Skeletal muscle tissue (tissue), 4 donors: ENCODE measurements around the gene NT5C1A. TPM values are rescaled to one million over a fixed set of nuclear protein-coding genes. Genes with fewer than 3 reads are reported as not detected.
A peak's percentile ranks its signal among the peaks of the same experiment; 100 is the strongest.

ENCODE experiments used
- H3K27ac ChIP-seq: one replicate; pipeline ENCODE4 v1.7.0; 2013; ENCODE audit warnings: mild to moderate bottlenecking, low read depth, low read length, inconsistent platforms
- H3K27me3 ChIP-seq, 3 donors: one replicate each; pipeline ENCODE4 v1.7.0; 2013; ENCODE audit warnings: low read length in 3 of 3; ENCODE audit not compliant: control insufficient read depth in 3 of 3, insufficient read depth in 3 of 3
- H3K36me3 ChIP-seq, 3 donors: one replicate each; pipeline ENCODE4 v1.7.0; 2013; ENCODE audit warnings: low read length in 3 of 3; ENCODE audit not compliant: control insufficient read depth in 3 of 3, insufficient read depth in 3 of 3
- H3K4me1 ChIP-seq, 3 donors: one replicate each; pipeline ENCODE4 v1.7.0; 2013; ENCODE audit warnings: low read length in 3 of 3, mild to moderate bottlenecking in 3 of 3; ENCODE audit not compliant: control insufficient read depth in 3 of 3, insufficient read depth in 3 of 3
- H3K4me3 ChIP-seq, 3 donors: one replicate each; pipeline ENCODE4 v1.7.0; 2013; ENCODE audit warnings: low read length in 3 of 3
- H3K9ac ChIP-seq, 3 donors: one replicate each; pipeline ENCODE4 v1.7.0; 2013; ENCODE audit warnings: low read length in 3 of 3, mild to moderate bottlenecking in 3 of 3, moderate library complexity in 2 of 3, low read depth in 1 of 3
- H3K9me3 ChIP-seq, 3 donors: one replicate each; pipeline ENCODE4 v1.7.0; 2013; ENCODE audit warnings: low read length in 3 of 3; ENCODE audit not compliant: control insufficient read depth in 3 of 3
- total RNA-seq: library from RNA; depleted of rRNA; stranded (reverse); fragments of >200 nt; gene quantifications from one replicate; pipeline ENCODE4 v1.2.3, GENCODE V29; 2014
- donor health status: Osteomylitis.

Gene NT5C1A
- total RNA-seq, 1 donor from 2014 or later: 11.0 TPM

DNA sequence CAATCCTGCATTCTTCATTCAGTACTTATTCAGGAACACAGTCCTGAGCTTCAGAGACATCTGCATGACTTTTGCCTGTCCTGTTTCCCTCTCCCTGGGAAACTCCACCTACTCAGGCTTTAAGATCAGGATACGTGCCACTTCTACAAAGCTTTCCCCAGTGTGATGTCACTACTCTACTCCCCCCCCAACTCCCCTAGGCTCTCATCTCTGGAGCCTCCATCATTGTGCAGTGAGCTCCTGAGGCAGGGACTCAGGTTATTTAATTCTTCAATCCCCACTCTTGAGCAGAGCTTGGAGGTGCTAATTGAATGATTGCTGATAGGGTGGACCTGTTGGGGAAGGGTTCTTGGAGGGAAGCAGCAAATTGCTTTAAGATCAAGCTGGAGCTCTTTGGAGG is 1.2 kb downstream of the NT5C1A start:
- Histone ChIP-seq H3K9ac (peak overlapping the region; percentile 81 to 95 (median 86)), H3K4me3 (peak overlapping the region; percentile 66 to 78 (median 73)), H3K9me3 (no peaks in the 10 kb centered on the region), H3K27me3 (no peaks in the 10 kb centered on the region), H3K36me3 (peaks cover 1 to 6% (median 4%) of the 10 kb centered on the region in 3 donors), H3K27ac (peak overlapping the region; percentile 84), H3K4me1 (peaks cover 57 to 65% (median 60%) of the 10 kb centered on the region in 3 donors)

DNA sequence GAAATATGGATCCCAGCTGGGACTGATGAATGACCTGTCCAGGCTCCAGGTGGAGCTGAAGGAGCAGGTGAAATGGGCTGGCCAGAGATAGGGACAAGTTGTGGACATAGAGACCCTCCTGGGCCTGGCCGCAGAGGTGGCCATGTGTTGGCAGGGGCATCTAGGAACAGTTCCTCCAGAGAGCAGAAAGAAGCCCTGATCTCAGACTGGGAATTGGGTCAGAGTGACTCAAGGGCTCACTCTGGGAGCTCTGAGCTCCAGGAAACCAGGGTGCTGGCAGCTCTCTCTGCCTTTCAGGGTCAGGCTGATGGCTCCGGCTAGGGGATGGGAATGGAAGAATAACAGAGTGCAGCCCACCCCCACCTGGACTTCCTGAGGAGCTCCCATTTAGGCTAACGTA is 3.0 kb downstream of the NT5C1A start:
- Histone ChIP-seq H3K36me3 (peaks cover 6 to 13% (median 12%) of the 10 kb centered on the region in 3 donors), H3K27ac (peak overlapping the region; percentile 28), H3K9me3 (no peaks in the 10 kb centered on the region), H3K9ac (peak overlapping the region in 2 of 3 donors; percentile 66 to 68), H3K4me1 (peaks cover 52 to 62% (median 60%) of the 10 kb centered on the region in 3 donors), H3K4me3 (peak overlapping the region in 1 of 3 donors; percentile 22), H3K27me3 (no peaks in the 10 kb centered on the region)

GRCh38 chr1:39668111-39668510 is 3.8 kb downstream of the NT5C1A start:
- Histone ChIP-seq H3K4me1 (peaks cover 49 to 60% (median 56%) of the 10 kb centered on the region in 3 donors), H3K27ac (no peak overlapping the region), H3K36me3 (peaks cover 10 to 20% (median 15%) of the 10 kb centered on the region in 3 donors), H3K9me3 (no peaks in the 10 kb centered on the region), H3K27me3 (no peaks in the 10 kb centered on the region), H3K9ac (peak overlapping the region in 1 of 3 donors; percentile 66), H3K4me3 (peak overlapping the region in 2 of 3 donors; percentile 13 to 19)

GRCh38 chr1:39666772-39667171 is 5.1 kb downstream of the NT5C1A start:
- Histone ChIP-seq H3K36me3 (peaks cover 10 to 31% (median 18%) of the 10 kb centered on the region in 3 donors), H3K9ac (no peak overlapping the region), H3K27ac (no peak overlapping the region), H3K4me1 (peaks cover 40 to 48% (median 45%) of the 10 kb centered on the region in 3 donors), H3K9me3 (no peaks in the 10 kb centered on the region), H3K27me3 (no peaks in the 10 kb centered on the region), H3K4me3 (no peak overlapping the region)

DNA sequence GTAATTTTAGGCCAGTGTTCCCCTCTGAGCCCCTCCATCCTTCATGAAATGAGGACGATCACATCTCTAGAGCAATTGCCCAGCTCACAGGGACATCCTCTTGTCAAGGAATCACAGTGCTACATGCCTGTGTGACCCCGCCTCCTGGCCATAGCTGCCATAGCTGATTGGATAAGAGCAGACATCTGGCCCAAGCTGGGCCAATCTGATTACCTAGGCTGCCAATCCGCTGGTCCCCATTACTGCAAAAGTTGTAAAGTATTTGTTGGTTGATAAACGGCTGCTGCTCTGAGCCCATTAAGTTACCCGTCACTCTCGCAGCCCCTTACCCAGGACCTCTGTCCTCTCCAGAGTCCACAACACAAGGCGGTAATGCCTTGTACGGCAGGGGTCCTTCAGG is 8.3 kb downstream of the NT5C1A start:
- no peak overlapping the region for H3K9ac ChIP-seq
- no peak overlapping the region for H3K4me3 ChIP-seq
- H3K36me3 ChIP-seq: peaks cover 27 to 57% (median 46%) of the 10 kb centered on the region in 3 donors
- no peaks in the 10 kb centered on the region for H3K9me3 ChIP-seq
- H3K27me3 ChIP-seq: no peaks in the 10 kb centered on the region
- H3K4me1 ChIP-seq: peaks cover 19 to 23% (median 20%) of the 10 kb centered on the region in 3 donors
- H3K27ac ChIP-seq: no peak overlapping the region

DNA sequence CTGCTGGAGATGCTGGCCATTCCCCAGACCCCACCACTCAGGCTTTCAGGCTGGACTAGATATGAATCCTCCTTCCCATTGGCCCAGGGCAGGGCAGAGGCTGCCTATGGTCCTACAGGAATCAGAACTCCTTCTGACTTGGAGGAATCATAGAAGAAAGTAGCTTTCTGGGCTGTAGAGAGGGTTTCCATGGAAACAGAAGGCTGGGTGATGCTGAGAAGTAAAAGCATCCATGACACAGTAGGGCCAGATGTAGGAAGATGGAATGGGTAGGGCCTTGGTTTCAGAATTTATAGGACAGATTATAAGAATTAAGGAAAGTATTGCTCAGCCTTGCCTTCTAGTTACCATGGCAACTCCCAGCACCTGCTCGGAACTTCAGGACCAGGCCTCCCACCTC is 9.0 kb downstream of the NT5C1A start:
- no peaks in the 10 kb centered on the region for H3K27me3 ChIP-seq
- peaks cover 12 to 18% (median 13%) of the 10 kb centered on the region in 3 donors for H3K4me1 ChIP-seq
- H3K9me3 ChIP-seq: no peaks in the 10 kb centered on the region
- H3K9ac ChIP-seq: no peak overlapping the region
- H3K27ac ChIP-seq: no peak overlapping the region
- H3K4me3 ChIP-seq: no peak overlapping the region
- H3K36me3 ChIP-seq: peaks cover 27 to 60% (median 51%) of the 10 kb centered on the region in 3 donors

DNA sequence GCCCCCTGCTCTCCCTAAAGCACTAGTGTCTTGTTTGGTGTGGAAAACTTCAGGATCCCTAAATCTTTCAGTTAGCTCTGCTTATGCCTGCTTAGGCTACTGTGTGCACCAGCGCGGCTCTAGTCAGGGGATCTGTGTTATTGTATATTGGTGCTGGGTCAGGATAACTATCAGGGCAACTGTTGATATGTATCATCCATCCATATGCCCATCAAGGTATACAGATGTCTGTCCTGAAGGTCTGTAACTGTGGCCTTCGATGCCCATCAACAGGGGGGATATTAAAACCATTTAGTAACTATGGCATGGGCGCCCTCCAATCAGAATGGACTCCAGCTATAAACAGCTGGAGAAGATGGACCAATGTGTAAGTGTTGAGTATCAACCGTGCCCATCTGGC is 12.4 kb downstream of the NT5C1A start:
- Histone ChIP-seq H3K27ac (no peak overlapping the region), H3K36me3 (peaks cover 25 to 54% (median 44%) of the 10 kb centered on the region in 3 donors), H3K9ac (no peak overlapping the region), H3K27me3 (no peaks in the 10 kb centered on the region), H3K4me3 (no peak overlapping the region), H3K9me3 (no peaks in the 10 kb centered on the region), H3K4me1 (peaks cover 0 to 14% (median 5%) of the 10 kb centered on the region in 3 donors)

DNA sequence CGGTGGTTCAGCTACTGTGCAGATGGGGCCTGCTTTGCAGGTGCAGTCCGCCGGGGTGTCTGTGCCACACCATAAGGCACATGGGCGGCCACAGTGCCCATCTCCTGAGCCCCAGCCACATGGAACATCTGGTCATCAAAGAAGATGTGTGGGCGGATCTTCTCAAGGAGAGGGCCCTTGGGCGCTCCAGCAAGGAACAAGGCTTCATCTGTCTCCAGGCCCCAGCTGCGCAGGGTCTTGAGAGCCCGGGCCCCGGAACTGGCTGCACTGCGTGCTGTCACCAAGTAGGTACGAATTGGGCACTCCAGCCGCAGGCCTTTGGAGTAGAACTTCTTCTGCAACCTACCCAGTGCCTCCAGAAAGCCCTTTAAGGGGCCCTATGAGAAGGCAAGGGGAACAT is 12.8 kb downstream of the NT5C1A start:
- no peak overlapping the region for H3K9ac ChIP-seq
- no peaks in the 10 kb centered on the region for H3K27me3 ChIP-seq
- no peak overlapping the region for H3K4me3 ChIP-seq
- no peak overlapping the region for H3K27ac ChIP-seq
- H3K9me3 ChIP-seq: no peaks in the 10 kb centered on the region
- peaks cover 25 to 54% (median 44%) of the 10 kb centered on the region in 3 donors for H3K36me3 ChIP-seq
- H3K4me1 ChIP-seq: peaks cover under 1 to 18% (median 9%) of the 10 kb centered on the region in 3 donors

- Histone ChIP-seq H3K4me1 (peaks cover 11 to 26% (median 20%) of the 10 kb centered on the region in 3 donors), H3K9me3 (no peaks in the 10 kb centered on the region), H3K36me3 (peaks cover 21 to 45% (median 41%) of the 10 kb centered on the region in 3 donors), H3K4me3 (peak overlapping the region in 1 of 3 donors; percentile 22), H3K9ac (peak overlapping the region in 1 of 3 donors; percentile 57), H3K27me3 (no peaks in the 10 kb centered on the region), H3K27ac (no peak overlapping the region)
Observed at GRCh38 chr1:39657923-39658485, 13.9 kb downstream of the NT5C1A start.

- Histone ChIP-seq H3K9ac (no peak overlapping the region), H3K9me3 (no peaks in the 10 kb centered on the region), H3K36me3 (peaks cover 21 to 41% (median 41%) of the 10 kb centered on the region in 3 donors), H3K27ac (no peak overlapping the region), H3K27me3 (no peaks in the 10 kb centered on the region), H3K4me1 (peaks cover 16 to 31% (median 25%) of the 10 kb centered on the region in 3 donors), H3K4me3 (no peak overlapping the region)
Observed at GRCh38 chr1:39657402-39657801, 14.5 kb downstream of the NT5C1A start.
